ENCODE data around the gene MCEE.
"Not testable (repeated sequence)": the region's sequence is repeated elsewhere in the genome, so short reads cannot be mapped to it uniquely, and the experiment has no call there.

Gene MCEE

GRCh38 chr2:71130152-71130904 lies at the start of gene MCEE, which contains the start of gene MPHOSPH10:
Gene MCEE, minus strand, starts transcription at chr2:71130229. Its CDS starts 10 bp downstream, at chr2:71130219.
Gene MPHOSPH10, plus strand, starts transcription at chr2:71130634. Its CDS starts 32 bp downstream, at chr2:71130666.
- peak; percentile 84 to 90 for DNase-seq

- DNase-seq, result not testable (repeated sequence)
These were observed 48.8 kb upstream of the MCEE start for GRCh38 chr2:71178836-71179235.

DNA sequence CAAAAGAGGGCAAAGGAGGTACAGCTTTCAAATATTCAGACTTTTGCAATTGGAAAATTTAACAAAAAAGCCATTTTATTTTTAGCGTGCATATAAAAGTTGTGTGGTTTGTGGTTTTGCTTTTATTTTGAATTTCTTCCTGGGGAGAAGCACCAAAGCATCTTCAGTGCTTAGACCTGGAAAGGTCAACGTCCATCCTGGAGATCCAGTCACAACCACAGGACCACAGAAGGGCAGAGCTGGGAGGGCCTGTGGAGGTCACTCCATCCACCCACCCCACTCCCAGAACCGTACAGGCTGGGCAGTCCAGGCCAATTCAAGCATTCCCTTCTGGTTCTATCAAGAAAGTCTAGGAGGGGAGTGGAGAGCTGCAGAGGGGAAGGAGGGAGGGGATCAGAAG lies 44.2 kb upstream of the MCEE start:
- DNase-seq, result peak; percentile 15 to 37

GRCh38 chr2:71173096-71173495 lies 43.1 kb upstream of the MCEE start:
- no peak for DNase-seq

DNA sequence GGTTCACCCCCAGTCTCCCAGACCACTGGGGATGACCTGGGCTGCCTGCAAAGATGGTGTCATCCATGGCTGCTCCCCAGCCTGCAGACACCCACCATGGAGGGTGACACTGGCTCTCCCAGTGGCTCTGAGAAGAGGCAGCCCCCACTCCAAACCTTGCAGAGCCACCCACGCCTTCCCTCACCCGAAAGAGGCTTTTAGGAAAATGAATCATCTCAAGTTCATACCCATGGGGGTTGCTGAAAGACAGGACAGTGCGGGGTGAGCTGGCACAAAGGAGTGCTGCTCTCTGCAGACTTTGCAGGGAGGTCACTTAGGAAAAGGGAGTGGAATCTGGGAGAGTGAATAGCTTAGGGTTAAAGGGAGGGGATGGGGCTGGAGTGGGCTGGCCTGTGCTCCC lies 36.8 kb upstream of the MCEE start:
- no peak for DNase-seq

DNA sequence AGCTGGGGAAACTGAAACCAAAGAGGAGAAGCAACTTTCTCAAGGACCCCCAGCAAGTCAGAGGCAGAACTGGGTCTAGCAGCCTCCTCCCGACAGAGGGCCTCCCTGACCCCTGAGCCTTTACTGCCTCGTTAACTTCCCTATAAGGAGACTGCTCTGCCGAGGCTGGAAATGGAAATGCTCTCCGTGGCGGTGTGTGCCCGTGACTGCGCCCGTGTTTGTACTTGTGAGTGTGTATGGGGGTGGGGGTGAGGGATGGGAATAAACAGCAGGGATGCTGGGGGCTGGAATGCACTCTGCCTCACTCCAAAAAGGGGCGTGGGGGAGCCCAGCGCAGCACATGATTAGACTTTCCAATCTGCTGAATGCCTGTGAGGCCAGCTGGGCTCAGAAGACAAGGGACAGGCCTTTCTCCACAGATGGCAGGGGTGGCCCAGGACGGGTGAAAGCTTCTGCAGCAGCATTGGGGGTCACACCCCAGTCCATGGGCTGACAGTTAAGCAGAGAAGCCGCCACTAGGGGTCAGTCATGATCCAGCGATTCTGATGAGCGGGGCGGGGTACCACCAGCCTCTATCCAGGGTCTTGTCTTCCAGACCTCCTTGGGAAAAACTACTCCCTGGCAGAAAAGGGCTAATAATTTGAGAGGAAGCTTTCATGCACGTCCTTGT lies 27.2 kb upstream of the MCEE start:
- DNase-seq, result peak; percentile 55 to 63

GRCh38 chr2:71156573-71156972 lies 26.5 kb upstream of the MCEE start:
- DNase-seq, result no peak

- no peak for DNase-seq
These were observed 25.8 kb upstream of the MCEE start for GRCh38 chr2:71155846-71156245.

GRCh38 chr2:71154798-71155197 lies 24.8 kb upstream of the MCEE start:
- DNase-seq, result peak; percentile 31 to 43

- no peak for DNase-seq
These were observed 24.2 kb upstream of the MCEE start for GRCh38 chr2:71154279-71154678.

- no peak for DNase-seq
These were observed 23.7 kb upstream of the MCEE start for GRCh38 chr2:71153585-71154224.

DNA sequence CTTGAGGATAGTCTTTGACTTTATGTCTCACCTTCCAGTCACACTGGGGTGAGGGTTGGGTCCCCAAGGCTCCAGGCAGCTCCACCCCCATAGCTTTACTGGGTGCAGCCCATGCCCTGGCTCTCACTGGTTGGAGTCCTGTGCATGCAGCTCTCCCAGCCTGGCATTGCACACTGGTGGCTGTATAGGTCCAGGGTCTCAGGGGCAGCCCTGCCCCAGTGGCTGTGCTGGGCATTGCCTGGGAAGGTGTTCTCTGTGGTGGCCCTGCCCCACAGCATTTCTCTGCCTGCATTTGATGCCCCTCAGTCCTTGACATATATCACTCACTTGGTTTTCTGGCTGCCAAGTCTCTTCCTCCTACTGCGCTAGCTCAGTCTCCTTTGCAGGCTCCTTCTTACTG lies 21.6 kb upstream of the MCEE start:
- DNase-seq, result no peak

GRCh38 chr2:71150082-71150816 lies 20.2 kb upstream of the MCEE start:
- DNase-seq, result no peak

DNA sequence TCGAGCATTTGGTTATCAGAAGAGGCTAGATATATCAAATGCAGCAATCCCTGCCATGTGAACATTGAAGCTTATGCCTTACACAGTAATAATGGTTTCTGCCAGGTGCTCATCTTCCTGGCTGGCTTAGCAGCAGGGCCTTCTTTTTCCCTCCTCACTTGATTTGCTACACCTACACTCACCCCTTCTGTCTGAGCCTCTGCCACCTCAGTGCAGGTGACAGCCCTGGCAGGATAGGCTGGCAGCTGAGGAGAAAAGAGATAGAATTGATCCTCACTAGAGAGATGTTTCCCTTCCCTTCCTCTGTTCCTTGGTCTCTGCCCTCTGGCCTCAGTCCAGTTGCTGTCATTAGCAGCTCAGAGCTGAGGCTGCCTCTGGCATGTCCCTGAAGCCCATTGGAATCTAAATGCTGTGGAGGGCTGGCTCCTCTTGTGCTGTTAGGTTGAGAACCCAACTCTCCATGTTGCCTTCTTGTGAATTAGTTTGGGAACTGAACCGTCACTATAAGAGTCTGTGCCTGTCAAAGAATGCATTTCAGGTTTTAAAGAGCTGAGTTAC lies 18.6 kb upstream of the MCEE start:
- no peak for DNase-seq

- no peak for DNase-seq
These were observed 13.8 kb upstream of the MCEE start for GRCh38 chr2:71143782-71144181.

- no peak for DNase-seq
These were observed 6.1 kb upstream of the MCEE start for GRCh38 chr2:71136174-71136573.

- DNase-seq, result no peak
These were observed 3.6 kb upstream of the MCEE start for GRCh38 chr2:71133603-71134002.

- DNase-seq, result not testable (repeated sequence)
These were observed 1.5 kb upstream of the MCEE start for GRCh38 chr2:71131387-71132166.

DNA sequence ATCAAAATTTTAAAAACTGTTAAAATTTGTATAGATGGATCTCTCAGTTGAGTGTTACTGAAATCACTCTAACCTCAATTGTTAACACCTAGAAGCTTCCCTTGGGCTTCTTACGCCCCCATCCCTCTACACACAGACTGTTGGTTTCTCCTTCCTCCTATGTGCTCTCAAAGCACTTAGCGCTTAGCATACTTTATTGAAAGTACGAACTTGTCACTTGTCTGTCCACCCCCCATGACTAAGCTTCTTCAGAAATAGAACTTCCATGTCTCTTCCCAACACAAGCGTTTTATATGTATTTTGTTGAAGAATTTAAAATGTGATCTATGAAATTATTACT lies 846 bp upstream of the MCEE start:
- DNase-seq, result peak; percentile 56 to 59

- peak in 1 of 2 experiments; percentile 57 for DNase-seq
These were observed 202 bp downstream of the MCEE start for GRCh38 chr2:71129902-71130151.

- DNase-seq, result peak in 1 of 2 experiments; percentile 61
These were observed 721 bp downstream of the MCEE start for GRCh38 chr2:71129114-71129901.

DNA sequence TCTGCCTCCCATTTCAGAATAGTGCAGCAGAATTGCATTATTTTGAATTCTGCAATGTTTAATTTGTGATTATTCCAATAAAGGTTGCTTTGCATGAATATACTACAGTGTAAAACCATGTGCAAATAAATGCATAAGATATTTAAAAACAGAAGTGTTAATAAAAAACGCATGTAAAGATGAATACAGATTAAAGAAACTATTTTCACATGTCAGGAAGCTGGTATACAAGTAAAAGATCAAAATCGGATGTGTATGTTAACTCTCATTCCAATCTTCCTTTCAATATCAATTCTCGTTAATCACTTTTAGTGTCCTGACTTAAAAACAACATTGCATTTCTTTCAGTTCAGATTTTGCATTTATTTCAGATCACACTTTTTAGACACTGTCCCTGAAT lies 3.1 kb downstream of the MCEE start:
- DNase-seq, result no peak

Data from Kasumi-1 (cell line).